ENCODE data around the gene OVOL2. TPM values are rescaled to one million over a fixed set of nuclear protein-coding genes. Genes with fewer than 3 reads are reported as not detected.

Gene OVOL2
- total RNA-seq, 2 experiments from 2014 or later, result not detected

GRCh38 chr20:18004384-18005031 is 53.2 kb downstream of the OVOL2 start:
- ChIA-PET POLR2A (interaction anchor here (1.0 kb wide), 1 partner anchor 342 kb away, joined by 3 read pairs; no protein-coding TSS in a partner anchor), CTCF (interaction anchor here (0.9 to 1.5 kb wide), 3 partner anchors 16 to 324 kb away, joined by 3 read pairs; no protein-coding TSS in a partner anchor)
- Mint-ChIP-seq H3K9me3 (no peaks in the 10 kb centered on the region), H3K27me3 (no peaks in the 10 kb centered on the region), H3K27ac (no peak overlapping the region), H3K36me3 (ENCODE audit: low read depth) (no peaks in the 10 kb centered on the region), H3K4me3 (no peak overlapping the region), H3K4me1 (ENCODE audit: low read depth) (no peaks in the 10 kb centered on the region)
- DNase-seq (no peak), ATAC-seq (no peak)
- no peak for TF ChIP-seq CTCF (IDR thresholded peaks at IDR 0.05)
- intact Hi-C loops (cut with micrococcal nuclease), result no loop called here

GRCh38 chr20:18003897-18004296 is 53.8 kb downstream of the OVOL2 start:
- H3K36me3 Mint-ChIP-seq (ENCODE audit: low read depth), result no peaks in the 10 kb centered on the region
- ChIA-PET POLR2A (interaction anchor here (1.0 kb wide), 1 partner anchor 341 kb away, joined by 3 read pairs; no protein-coding TSS in a partner anchor), CTCF (interaction anchor here (0.9 to 1.2 kb wide), 3 partner anchors 44 to 323 kb away, joined by 3 read pairs; no protein-coding TSS in a partner anchor)
- H3K4me3 Mint-ChIP-seq, result no peak overlapping the region
- no peaks in the 10 kb centered on the region for H3K4me1 Mint-ChIP-seq (ENCODE audit: low read depth)
- ATAC-seq (no peak), DNase-seq (no peak)
- no peaks in the 10 kb centered on the region for H3K27me3 Mint-ChIP-seq
- H3K27ac Mint-ChIP-seq, result no peak overlapping the region
- H3K9me3 Mint-ChIP-seq, result no peaks in the 10 kb centered on the region
- intact Hi-C loops (cut with micrococcal nuclease), result no loop called here
- no peak for TF ChIP-seq CTCF (IDR thresholded peaks at IDR 0.05)

GRCh38 chr20:18001131-18001921 is 56.4 kb downstream of the OVOL2 start:
- ChIA-PET POLR2A (interaction anchor here (0.5 to 0.6 kb wide), 2 partner anchors 64 to 445 kb away, joined by 3 read pairs; no protein-coding TSS in a partner anchor), CTCF (no interaction called here)
- no peak for ATAC-seq
- TF ChIP-seq CTCF (IDR thresholded peaks at IDR 0.05), result no peak
- DNase-seq, result no peak
- H3K9me3 Mint-ChIP-seq, result no peaks in the 10 kb centered on the region
- H3K27me3 Mint-ChIP-seq, result peaks cover 11% of the 10 kb centered on the region
- no peak overlapping the region for H3K4me3 Mint-ChIP-seq
- H3K36me3 Mint-ChIP-seq (ENCODE audit: low read depth), result no peaks in the 10 kb centered on the region
- H3K27ac Mint-ChIP-seq, result no peak overlapping the region
- intact Hi-C loops (cut with micrococcal nuclease), result no loop called here
- peaks cover 1% of the 10 kb centered on the region for H3K4me1 Mint-ChIP-seq (ENCODE audit: low read depth)

- Mint-ChIP-seq H3K36me3 (ENCODE audit: low read depth) (no peaks in the 10 kb centered on the region), H3K27me3 (peaks cover 20% of the 10 kb centered on the region), H3K4me1 (ENCODE audit: low read depth) (peaks cover 7% of the 10 kb centered on the region), H3K27ac (no peak overlapping the region), H3K9me3 (no peaks in the 10 kb centered on the region), H3K4me3 (no peak overlapping the region)
- ATAC-seq (no peak), DNase-seq (no peak)
- intact Hi-C loops (cut with micrococcal nuclease), result loop anchor here (10.0 kb wide), 2 partner anchors 315 to 495 kb away; partner anchors contain the start of gene RRBP1
- ChIA-PET POLR2A (interaction anchor here (1.3 kb wide), 1 partner anchor 37 kb away, joined by 3 read pairs; no protein-coding TSS in a partner anchor), CTCF (interaction anchor here (0.9 to 1.4 kb wide), 2 partner anchors 8 to 463 kb away, joined by 3 read pairs; no protein-coding TSS in a partner anchor)
- no peak for TF ChIP-seq CTCF (IDR thresholded peaks at IDR 0.05)
Observed at GRCh38 chr20:17999566-17999965, 58.1 kb downstream of the OVOL2 start.
